Sigmoid colon (tissue), 3 donors: ENCODE results near the gene EMP2.

Experiments used
- POLR2A ChIP-seq, 2 donors: fragments of 450-650 bp; IDR thresholded peaks; one replicate each; pipeline ENCODE4 v1.6.1; 2016; ENCODE audit warnings: antibody characterized with exemption in 2 of 2, mild to moderate bottlenecking in 2 of 2, moderate library complexity in 2 of 2
- TF ChIP-seq, protein P1 (sequence below), 4 experiments: fragments of 450-650 bp in 3 of 4; fragments of 200-600 bp in 1 of 4; IDR thresholded peaks; one replicate each; pipeline ENCODE4 v1.5.1; 2016 to 2019; ENCODE audit warnings: antibody characterized with exemption in 4 of 4, mild to moderate bottlenecking in 3 of 4, moderate library complexity in 2 of 4

DNA sequence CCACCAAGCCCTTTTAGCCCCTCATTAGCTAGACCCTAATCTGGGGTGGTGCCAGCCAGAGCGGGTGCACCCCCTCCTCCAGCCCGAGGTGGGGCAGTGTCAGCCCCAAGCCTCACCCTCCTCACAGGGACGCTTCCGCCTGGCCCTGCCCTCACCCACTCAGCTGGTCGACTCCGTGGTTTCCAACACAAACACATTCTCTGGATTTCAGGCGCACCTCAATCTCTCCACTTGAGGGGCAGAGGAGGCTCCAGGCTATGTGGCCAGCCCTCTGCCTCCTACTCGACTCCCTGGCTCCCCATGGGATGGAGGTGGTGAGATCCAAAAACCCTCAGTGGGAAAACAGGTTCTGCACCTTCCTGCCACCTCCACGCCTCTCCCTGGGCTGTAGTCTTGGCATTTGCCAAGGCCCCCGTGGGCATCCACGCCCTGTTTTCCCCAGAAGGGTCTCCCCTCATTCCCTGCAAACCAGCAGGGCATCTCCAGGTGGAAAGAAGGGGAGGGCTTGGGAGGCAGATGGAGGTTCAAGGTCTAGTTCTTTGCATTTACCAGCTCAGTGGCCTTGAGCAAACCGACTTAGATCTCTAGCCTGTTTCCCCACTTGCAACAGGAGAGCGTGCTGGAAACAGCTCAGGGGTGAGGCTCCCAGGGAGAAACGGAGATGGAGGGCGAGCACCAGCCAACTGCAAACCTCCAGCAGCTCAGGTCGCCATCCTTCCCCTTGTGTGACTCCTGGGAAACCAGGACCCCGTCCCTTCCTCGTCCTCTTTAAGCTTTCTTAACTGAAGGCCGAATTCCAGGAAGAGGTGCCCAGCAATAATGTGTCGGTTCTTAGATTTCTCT, 1.7 kb downstream of the EMP2 start:
- TF ChIP-seq, protein P1, sequence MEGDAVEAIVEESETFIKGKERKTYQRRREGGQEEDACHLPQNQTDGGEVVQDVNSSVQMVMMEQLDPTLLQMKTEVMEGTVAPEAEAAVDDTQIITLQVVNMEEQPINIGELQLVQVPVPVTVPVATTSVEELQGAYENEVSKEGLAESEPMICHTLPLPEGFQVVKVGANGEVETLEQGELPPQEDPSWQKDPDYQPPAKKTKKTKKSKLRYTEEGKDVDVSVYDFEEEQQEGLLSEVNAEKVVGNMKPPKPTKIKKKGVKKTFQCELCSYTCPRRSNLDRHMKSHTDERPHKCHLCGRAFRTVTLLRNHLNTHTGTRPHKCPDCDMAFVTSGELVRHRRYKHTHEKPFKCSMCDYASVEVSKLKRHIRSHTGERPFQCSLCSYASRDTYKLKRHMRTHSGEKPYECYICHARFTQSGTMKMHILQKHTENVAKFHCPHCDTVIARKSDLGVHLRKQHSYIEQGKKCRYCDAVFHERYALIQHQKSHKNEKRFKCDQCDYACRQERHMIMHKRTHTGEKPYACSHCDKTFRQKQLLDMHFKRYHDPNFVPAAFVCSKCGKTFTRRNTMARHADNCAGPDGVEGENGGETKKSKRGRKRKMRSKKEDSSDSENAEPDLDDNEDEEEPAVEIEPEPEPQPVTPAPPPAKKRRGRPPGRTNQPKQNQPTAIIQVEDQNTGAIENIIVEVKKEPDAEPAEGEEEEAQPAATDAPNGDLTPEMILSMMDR (IDR thresholded peaks at IDR 0.05), result no peak
- TF ChIP-seq POLR2A (IDR thresholded peaks at IDR 0.05), result no peak
